A204.1 (cell line): ENCODE results near the gene STC2.
"Not testable (repeated sequence)": the region's sequence is repeated elsewhere in the genome, so short reads cannot be mapped to it uniquely, and the experiment has no call there.

ENCODE experiments used
- FAIRE-seq: peaks from 2 replicates; lab custom pipeline; 2012; peaks lifted over from hg19 to GRCh38; lab: Jason Lieb, UNC

STC2 gene

GRCh38 chr5:173327948-173328843 lies at the start of gene STC2:
Gene STC2 (minus strand): TSS chr5:173328414. CDS start chr5:173328193, 221 bp downstream.
- no peak for FAIRE-seq

GRCh38 chr5:173371400-173371799 lies 43.2 kb upstream of the STC2 start:
- no peak for FAIRE-seq

- not testable (repeated sequence) for FAIRE-seq
Measured at GRCh38 chr5:173363406-173363805, 35.2 kb upstream of the STC2 start.

GRCh38 chr5:173355561-173355960 lies 27.3 kb upstream of the STC2 start:
- FAIRE-seq: no peak

- no peak for FAIRE-seq
Measured at GRCh38 chr5:173354645-173355044, 26.4 kb upstream of the STC2 start.

- no peak for FAIRE-seq
Measured at GRCh38 chr5:173352366-173353349, 24.4 kb upstream of the STC2 start.

GRCh38 chr5:173342813-173343755 lies 14.9 kb upstream of the STC2 start:
- FAIRE-seq: no peak

- FAIRE-seq: no peak
Measured at GRCh38 chr5:173341961-173342430, 13.8 kb upstream of the STC2 start.

- FAIRE-seq: no peak
Measured at GRCh38 chr5:173340984-173341383, 12.8 kb upstream of the STC2 start.

- no peak for FAIRE-seq
Measured at GRCh38 chr5:173340451-173340850, 12.2 kb upstream of the STC2 start.

- no peak for FAIRE-seq
Measured at GRCh38 chr5:173339286-173339685, 11.1 kb upstream of the STC2 start.

- no peak for FAIRE-seq
Measured at GRCh38 chr5:173338380-173339015, 10.3 kb upstream of the STC2 start.

- FAIRE-seq: no peak
Measured at GRCh38 chr5:173334808-173335207, 6.6 kb upstream of the STC2 start.

- no peak for FAIRE-seq
Measured at GRCh38 chr5:173333925-173334661, 5.9 kb upstream of the STC2 start.

GRCh38 chr5:173331956-173332479 lies 3.8 kb upstream of the STC2 start:
- no peak for FAIRE-seq

GRCh38 chr5:173331287-173331686 lies 3.1 kb upstream of the STC2 start:
- no peak for FAIRE-seq

- FAIRE-seq: no peak
Measured at GRCh38 chr5:173330338-173331206, 2.4 kb upstream of the STC2 start.

GRCh38 chr5:173329491-173330337 lies 1.5 kb upstream of the STC2 start:
- FAIRE-seq: no peak
